ENCODE measurements around the gene CCNH. TPM values are rescaled to one million over a fixed set of nuclear protein-coding genes. Genes with fewer than 3 reads are reported as not detected.

Gene CCNH
- total and polyA plus RNA-seq, 4 donors = 64.8 to 118 (median 67.7) TPM

GRCh38 chr5:87408204-87408603 lies 4.5 kb downstream of the CCNH start:
- Histone ChIP-seq H3K27ac (ENCODE audit: low read depth, low read length) (no peak overlapping the region), H3K9me3 (ENCODE audit: control insufficient read depth, insufficient read depth, low read length) (no peaks in the 10 kb centered on the region), H3K27me3 (ENCODE audit: control insufficient read depth, insufficient read depth, low read length) (no peaks in the 10 kb centered on the region), H3K4me1 (ENCODE audit: control insufficient read depth, insufficient read depth, low read length) (no peaks in the 10 kb centered on the region), H3K36me3 (ENCODE audit: control insufficient read depth, insufficient read depth, low read length) (peaks cover 4% of the 10 kb centered on the region), H3K4me3 (ENCODE audit: low read depth, low read length) (no peak overlapping the region)
- no CpG with 5 or more reads among the region's 2 CpGs for WGBS (ENCODE audit: insufficient coverage)
- no peak for DNase-seq (ENCODE audit: low read depth in 4 of 6, low spot score in 6 of 6)

GRCh38 chr5:87405472-87406155 lies 7.1 kb downstream of the CCNH start:
- 100% methylated on average over 1 of the region's 2 CpGs for WGBS (ENCODE audit: insufficient coverage)
- no peaks in the 10 kb centered on the region for H3K9me3 ChIP-seq (ENCODE audit: control insufficient read depth, insufficient read depth, low read length)
- H3K27ac ChIP-seq (ENCODE audit: low read depth, low read length) = no peak overlapping the region
- H3K4me1 ChIP-seq (ENCODE audit: control insufficient read depth, insufficient read depth, low read length) = no peaks in the 10 kb centered on the region
- H3K36me3 ChIP-seq (ENCODE audit: control insufficient read depth, insufficient read depth, low read length) = peaks cover 6% of the 10 kb centered on the region
- H3K4me3 ChIP-seq (ENCODE audit: low read depth, low read length) = no peak overlapping the region
- DNase-seq (ENCODE audit: low read depth in 4 of 6, low spot score in 6 of 6) = no peak
- H3K27me3 ChIP-seq (ENCODE audit: control insufficient read depth, insufficient read depth, low read length) = no peaks in the 10 kb centered on the region

- no peak for DNase-seq (ENCODE audit: low read depth in 4 of 6, low spot score in 6 of 6)
- Histone ChIP-seq H3K4me1 (ENCODE audit: control insufficient read depth, insufficient read depth, low read length) (no peaks in the 10 kb centered on the region), H3K4me3 (ENCODE audit: low read depth, low read length) (no peak overlapping the region), H3K27me3 (ENCODE audit: control insufficient read depth, insufficient read depth, low read length) (no peaks in the 10 kb centered on the region), H3K36me3 (ENCODE audit: control insufficient read depth, insufficient read depth, low read length) (peaks cover 6% of the 10 kb centered on the region), H3K9me3 (ENCODE audit: control insufficient read depth, insufficient read depth, low read length) (no peaks in the 10 kb centered on the region), H3K27ac (ENCODE audit: low read depth, low read length) (no peak overlapping the region)
- WGBS (ENCODE audit: insufficient coverage) = no CpG with 5 or more reads among the region's 2 CpGs
Observed at GRCh38 chr5:87404359-87404758, 8.4 kb downstream of the CCNH start.

- DNase-seq (ENCODE audit: low read depth in 4 of 6, low spot score in 6 of 6) = no peak
- no peaks in the 10 kb centered on the region for H3K4me1 ChIP-seq (ENCODE audit: control insufficient read depth, insufficient read depth, low read length)
- H3K9me3 ChIP-seq (ENCODE audit: control insufficient read depth, insufficient read depth, low read length) = no peaks in the 10 kb centered on the region
- peaks cover 8% of the 10 kb centered on the region for H3K36me3 ChIP-seq (ENCODE audit: control insufficient read depth, insufficient read depth, low read length)
- no peaks in the 10 kb centered on the region for H3K27me3 ChIP-seq (ENCODE audit: control insufficient read depth, insufficient read depth, low read length)
- H3K4me3 ChIP-seq (ENCODE audit: low read depth, low read length) = no peak overlapping the region
- no CpG with 5 or more reads among the region's 3 CpGs for WGBS (ENCODE audit: insufficient coverage)
- no peak overlapping the region for H3K27ac ChIP-seq (ENCODE audit: low read depth, low read length)
Observed at GRCh38 chr5:87403899-87404298, 8.8 kb downstream of the CCNH start.

- no peak for DNase-seq (ENCODE audit: low read depth in 4 of 6, low spot score in 6 of 6)
- H3K9me3 ChIP-seq (ENCODE audit: control insufficient read depth, insufficient read depth, low read length) = no peaks in the 10 kb centered on the region
- H3K27me3 ChIP-seq (ENCODE audit: control insufficient read depth, insufficient read depth, low read length) = no peaks in the 10 kb centered on the region
- H3K27ac ChIP-seq (ENCODE audit: low read depth, low read length) = no peak overlapping the region
- no peak overlapping the region for H3K4me3 ChIP-seq (ENCODE audit: low read depth, low read length)
- peaks cover 13% of the 10 kb centered on the region for H3K36me3 ChIP-seq (ENCODE audit: control insufficient read depth, insufficient read depth, low read length)
- no peaks in the 10 kb centered on the region for H3K4me1 ChIP-seq (ENCODE audit: control insufficient read depth, insufficient read depth, low read length)
- 100% methylated on average over 1 of the region's 3 CpGs for WGBS (ENCODE audit: insufficient coverage)
Observed at GRCh38 chr5:87403409-87403808, 9.3 kb downstream of the CCNH start.

GRCh38 chr5:87401626-87402025 lies 11.1 kb downstream of the CCNH start:
- no peaks in the 10 kb centered on the region for H3K4me1 ChIP-seq (ENCODE audit: control insufficient read depth, insufficient read depth, low read length)
- no peak overlapping the region for H3K27ac ChIP-seq (ENCODE audit: low read depth, low read length)
- no peak overlapping the region for H3K4me3 ChIP-seq (ENCODE audit: low read depth, low read length)
- H3K27me3 ChIP-seq (ENCODE audit: control insufficient read depth, insufficient read depth, low read length) = no peaks in the 10 kb centered on the region
- H3K36me3 ChIP-seq (ENCODE audit: control insufficient read depth, insufficient read depth, low read length) = peaks cover 21% of the 10 kb centered on the region
- DNase-seq (ENCODE audit: low read depth in 4 of 6, low spot score in 6 of 6) = no peak
- H3K9me3 ChIP-seq (ENCODE audit: control insufficient read depth, insufficient read depth, low read length) = no peaks in the 10 kb centered on the region

- Histone ChIP-seq H3K4me3 (ENCODE audit: low read depth, low read length) (no peak overlapping the region), H3K4me1 (ENCODE audit: control insufficient read depth, insufficient read depth, low read length) (no peaks in the 10 kb centered on the region), H3K9me3 (ENCODE audit: control insufficient read depth, insufficient read depth, low read length) (no peaks in the 10 kb centered on the region), H3K27me3 (ENCODE audit: control insufficient read depth, insufficient read depth, low read length) (no peaks in the 10 kb centered on the region), H3K36me3 (ENCODE audit: control insufficient read depth, insufficient read depth, low read length) (peaks cover 29% of the 10 kb centered on the region), H3K27ac (ENCODE audit: low read depth, low read length) (no peak overlapping the region)
- peak in 2 of 6 donors; percentile 34 to 54 for DNase-seq (ENCODE audit: low read depth in 4 of 6, low spot score in 6 of 6)
- WGBS (ENCODE audit: insufficient coverage) = 84% methylated on average over 2 of the region's 4 CpGs
Observed at GRCh38 chr5:87400305-87400899, 12.3 kb downstream of the CCNH start.

- Histone ChIP-seq H3K27ac (ENCODE audit: low read depth, low read length) (no peak overlapping the region), H3K4me1 (ENCODE audit: control insufficient read depth, insufficient read depth, low read length) (no peaks in the 10 kb centered on the region), H3K4me3 (ENCODE audit: low read depth, low read length) (no peak overlapping the region), H3K27me3 (ENCODE audit: control insufficient read depth, insufficient read depth, low read length) (no peaks in the 10 kb centered on the region), H3K36me3 (ENCODE audit: control insufficient read depth, insufficient read depth, low read length) (peaks cover 30% of the 10 kb centered on the region), H3K9me3 (ENCODE audit: control insufficient read depth, insufficient read depth, low read length) (no peaks in the 10 kb centered on the region)
- no peak for DNase-seq (ENCODE audit: low read depth in 4 of 6, low spot score in 6 of 6)
- no CpG with 5 or more reads among the region's 2 CpGs for whole genome bisulfite sequencing (ENCODE audit: insufficient coverage)
Observed at GRCh38 chr5:87399720-87400119, 13.0 kb downstream of the CCNH start.

- no peak overlapping the region for H3K4me3 ChIP-seq (ENCODE audit: low read depth, low read length)
- H3K4me1 ChIP-seq (ENCODE audit: control insufficient read depth, insufficient read depth, low read length) = no peaks in the 10 kb centered on the region
- no peaks in the 10 kb centered on the region for H3K9me3 ChIP-seq (ENCODE audit: control insufficient read depth, insufficient read depth, low read length)
- H3K27me3 ChIP-seq (ENCODE audit: control insufficient read depth, insufficient read depth, low read length) = no peaks in the 10 kb centered on the region
- H3K36me3 ChIP-seq (ENCODE audit: control insufficient read depth, insufficient read depth, low read length) = peaks cover 30% of the 10 kb centered on the region
- 89% methylated on average over 3 of the region's 5 CpGs for WGBS (ENCODE audit: insufficient coverage)
- DNase-seq (ENCODE audit: low read depth in 4 of 6, low spot score in 6 of 6) = no peak
- no peak overlapping the region for H3K27ac ChIP-seq (ENCODE audit: low read depth, low read length)
Observed at GRCh38 chr5:87398981-87399614, 13.6 kb downstream of the CCNH start.

Data from spinal cord (tissue), 10 donors.